CD4-positive, alpha-beta T cell (primary cell): ENCODE measurements around the gene FAM81B. TPM values are rescaled to one million over a fixed set of nuclear protein-coding genes. Genes with fewer than 3 reads are reported as not detected.

ENCODE experiments used
- ATAC-seq: fragments of 200-7000 bp; cut with Tn5 transposase; one replicate; pipeline ENCODE4 v1.10.0; 2022; ENCODE audit warnings: mild to moderate bottlenecking; ENCODE audit not compliant: poor library complexity
- CTCF ChIA-PET: fragments of 350-600 bp; sonication (Branson Sonifier 250); formaldehyde crosslinking; loops from one replicate; lab custom pipeline; 2021; ENCODE audit warnings: antibody characterized with exemption, inconsistent platforms; lab: Charles Lee
- POLR2A ChIA-PET: fragments of 350-600 bp; sonication (Branson Sonifier 250); formaldehyde crosslinking; loops from one replicate; lab custom pipeline; 2021; ENCODE audit warnings: antibody characterized with exemption, inconsistent platforms; lab: Charles Lee
- DNase-seq, 14 experiments: peaks; one replicate each; pipeline ENCODE4 v3.0.0-alpha.2; 2013 to 2020; ENCODE audit warnings: mixed read lengths in 2 of 14
- H3K27ac ChIP-seq, 2 donors: one replicate each; pipeline versions ENCODE4 v1.5.1 to v1.7.0; 2013; ENCODE audit warnings: low read length in 2 of 2, low read depth in 1 of 2, mild to moderate bottlenecking in 1 of 2
- H3K27me3 ChIP-seq, 2 experiments: 1 replicate in 1 of 2; 2 replicates in 1 of 2; pipeline versions ENCODE4 v1.6.1 to v1.7.0; 2013; ENCODE audit warnings: low read length in 2 of 2, control low read depth in 1 of 2, mild to moderate bottlenecking in 1 of 2, moderate library complexity in 1 of 2; ENCODE audit not compliant: insufficient read depth in 2 of 2, control insufficient read depth in 1 of 2
- H3K36me3 ChIP-seq: one replicate; pipeline ENCODE4 v1.6.1; 2013; ENCODE audit warnings: low read length, control low read depth; ENCODE audit not compliant: insufficient read depth
- H3K4me1 ChIP-seq: one replicate; pipeline ENCODE4 v1.6.1; 2013; ENCODE audit warnings: low read length, control low read depth; ENCODE audit not compliant: insufficient read depth
- H3K4me3 ChIP-seq: one replicate; pipeline ENCODE4 v1.5.1; 2013; ENCODE audit warnings: mild to moderate bottlenecking, low read length, moderate library complexity
- H3K9me3 ChIP-seq, 2 experiments: 1 replicate in 1 of 2; 2 replicates in 1 of 2; pipeline versions ENCODE4 v1.6.1 to v1.7.0; 2013; ENCODE audit warnings: low read length in 2 of 2, mild to moderate bottlenecking in 2 of 2, control low read depth in 1 of 2, moderate library complexity in 1 of 2; ENCODE audit not compliant: control insufficient read depth in 1 of 2, insufficient read depth in 1 of 2
- H3K27ac Mint-ChIP-seq: one replicate; pipeline ENCODE4 v1.8.0; 2020; ENCODE audit warnings: mixed read lengths
- H3K27me3 Mint-ChIP-seq: one replicate; pipeline ENCODE4 v1.8.0; 2021; ENCODE audit warnings: mixed read lengths
- H3K36me3 Mint-ChIP-seq: one replicate; pipeline ENCODE4 v1.8.0; 2021; ENCODE audit warnings: low read depth, mixed read lengths
- H3K4me1 Mint-ChIP-seq: one replicate; pipeline ENCODE4 v1.8.0; 2021; ENCODE audit warnings: low read depth, mixed read lengths
- H3K4me3 Mint-ChIP-seq: one replicate; pipeline ENCODE4 v1.8.0; 2020; ENCODE audit warnings: mild to moderate bottlenecking, mixed read lengths
- H3K9me3 Mint-ChIP-seq: one replicate; pipeline ENCODE4 v1.8.0; 2020; ENCODE audit warnings: mixed read lengths
- intact Hi-C, 2 experiments: fragments of 100-400 bp; cut with DNase I in 1 of 2; cut with micrococcal nuclease in 1 of 2; formaldehyde crosslinking; loops; one replicate each; pipeline versions ENCODE4 v1.15.1 to v1.9.0; 2023 to 2025; cut with DNase I, micrococcal nuclease
- total RNA-seq, 174 experiments: library from RNA in 2 of 174; stranded (reverse) in 2 of 174; gene quantifications; one replicate each; pipeline ENCODE4 v1.2.3 and lab custom pipeline; 2021 to 2026
- TF ChIP-seq, protein P1 (sequence below): fragments of 200-600 bp; IDR thresholded peaks from one replicate; pipeline ENCODE4 v1.8.0; 2022; ENCODE audit warnings: antibody characterized with exemption, mild to moderate bottlenecking

Gene FAM81B
- total RNA-seq, 2 experiments from 2014 or later, result not detected

DNA sequence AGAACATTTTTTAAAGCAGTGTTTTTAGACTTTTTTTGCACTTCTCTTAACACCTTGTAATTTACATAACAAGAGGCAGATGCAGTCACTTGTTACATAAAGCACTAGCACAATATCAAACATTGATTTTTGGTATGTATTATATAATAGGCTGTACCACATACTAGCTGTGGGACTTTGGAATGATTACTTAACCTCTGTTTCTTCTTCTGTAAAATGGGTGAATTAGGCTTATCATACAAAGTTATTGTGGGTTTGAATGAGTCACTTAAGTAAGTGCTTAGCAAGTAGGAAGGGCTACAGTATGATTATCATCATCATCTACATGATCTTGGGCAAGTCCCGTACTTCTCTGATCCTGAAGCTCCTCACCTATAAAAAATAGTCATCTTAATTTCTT is 2.1 kb downstream of the FAM81B start:
- intact Hi-C loops, result no loop called here
- H3K4me1 Mint-ChIP-seq, result no peaks in the 10 kb centered on the region
- Histone ChIP-seq H3K4me3 (no peak overlapping the region), H3K9me3 (no peaks in the 10 kb centered on the region), H3K4me1 (no peaks in the 10 kb centered on the region), H3K27me3 (no peaks in the 10 kb centered on the region), H3K27ac (no peak overlapping the region), H3K36me3 (no peaks in the 10 kb centered on the region)
- ChIA-PET POLR2A (no interaction called here), CTCF (no interaction called here)
- peaks cover 15% of the 10 kb centered on the region for H3K27me3 Mint-ChIP-seq
- ATAC-seq (no peak), DNase-seq (no peak)
- no peaks in the 10 kb centered on the region for H3K36me3 Mint-ChIP-seq
- H3K4me3 Mint-ChIP-seq, result no peak overlapping the region
- H3K9me3 Mint-ChIP-seq, result no peaks in the 10 kb centered on the region
- TF ChIP-seq, protein P1, sequence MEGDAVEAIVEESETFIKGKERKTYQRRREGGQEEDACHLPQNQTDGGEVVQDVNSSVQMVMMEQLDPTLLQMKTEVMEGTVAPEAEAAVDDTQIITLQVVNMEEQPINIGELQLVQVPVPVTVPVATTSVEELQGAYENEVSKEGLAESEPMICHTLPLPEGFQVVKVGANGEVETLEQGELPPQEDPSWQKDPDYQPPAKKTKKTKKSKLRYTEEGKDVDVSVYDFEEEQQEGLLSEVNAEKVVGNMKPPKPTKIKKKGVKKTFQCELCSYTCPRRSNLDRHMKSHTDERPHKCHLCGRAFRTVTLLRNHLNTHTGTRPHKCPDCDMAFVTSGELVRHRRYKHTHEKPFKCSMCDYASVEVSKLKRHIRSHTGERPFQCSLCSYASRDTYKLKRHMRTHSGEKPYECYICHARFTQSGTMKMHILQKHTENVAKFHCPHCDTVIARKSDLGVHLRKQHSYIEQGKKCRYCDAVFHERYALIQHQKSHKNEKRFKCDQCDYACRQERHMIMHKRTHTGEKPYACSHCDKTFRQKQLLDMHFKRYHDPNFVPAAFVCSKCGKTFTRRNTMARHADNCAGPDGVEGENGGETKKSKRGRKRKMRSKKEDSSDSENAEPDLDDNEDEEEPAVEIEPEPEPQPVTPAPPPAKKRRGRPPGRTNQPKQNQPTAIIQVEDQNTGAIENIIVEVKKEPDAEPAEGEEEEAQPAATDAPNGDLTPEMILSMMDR, result no peak
- H3K27ac Mint-ChIP-seq, result no peak overlapping the region

DNA sequence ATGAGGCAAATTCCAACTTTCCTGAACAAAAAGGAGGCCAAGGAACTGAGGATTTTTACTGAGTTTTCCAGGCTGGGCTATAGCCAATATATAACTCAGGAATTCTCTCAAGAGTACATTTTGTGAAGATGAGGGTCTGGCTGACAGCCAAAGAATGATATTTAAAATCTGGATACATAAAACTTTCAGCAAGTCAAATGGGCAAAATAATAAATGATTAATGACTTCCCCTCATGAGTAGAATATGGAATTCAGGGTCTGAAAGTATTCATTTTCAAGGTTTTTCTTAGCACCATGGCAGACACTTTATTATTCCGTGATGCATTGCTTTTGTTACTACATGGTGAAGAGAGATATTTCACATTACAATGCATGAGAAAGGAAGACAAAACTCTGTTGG is 7.8 kb downstream of the FAM81B start:
- Mint-ChIP-seq H3K9me3 (no peaks in the 10 kb centered on the region), H3K36me3 (no peaks in the 10 kb centered on the region), H3K27me3 (peaks cover 5% of the 10 kb centered on the region), H3K27ac (no peak overlapping the region), H3K4me1 (no peaks in the 10 kb centered on the region), H3K4me3 (no peak overlapping the region)
- Histone ChIP-seq H3K9me3 (no peaks in the 10 kb centered on the region), H3K4me1 (no peaks in the 10 kb centered on the region), H3K27ac (no peak overlapping the region), H3K36me3 (no peaks in the 10 kb centered on the region), H3K27me3 (no peaks in the 10 kb centered on the region), H3K4me3 (no peak overlapping the region)
- ChIA-PET CTCF (no interaction called here), POLR2A (no interaction called here)
- no peak for ATAC-seq
- DNase-seq, result no peak
- intact Hi-C loops, result no loop called here
- TF ChIP-seq, protein P1, result no peak

DNA sequence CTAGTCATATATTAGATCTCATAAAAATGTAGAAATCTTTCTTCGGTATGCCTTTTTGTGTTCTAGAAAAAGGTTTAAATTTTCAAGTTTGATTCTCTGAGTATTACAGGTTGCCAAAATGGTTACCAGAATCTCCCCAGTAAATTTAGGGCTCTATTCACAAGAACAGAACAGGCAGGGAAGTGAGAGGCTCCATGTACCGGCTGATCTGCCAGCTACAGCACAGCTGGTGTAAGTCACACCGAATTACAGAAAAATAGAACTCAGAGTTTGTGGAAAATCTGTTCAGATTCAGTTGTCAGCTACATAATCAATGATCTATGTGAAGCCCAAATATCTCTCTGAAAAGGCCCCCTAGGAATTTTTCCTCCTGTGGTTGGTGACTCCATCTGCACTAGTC is 10.5 kb downstream of the FAM81B start:
- ChIA-PET POLR2A (no interaction called here), CTCF (interaction anchor here (1.1 kb wide), 1 partner anchor 16 kb away, joined by 3 read pairs; no protein-coding TSS in a partner anchor)
- no peak overlapping the region for H3K27ac Mint-ChIP-seq
- no peaks in the 10 kb centered on the region for H3K36me3 ChIP-seq
- no peak overlapping the region for H3K27ac ChIP-seq
- TF ChIP-seq, protein P1, result no peak
- H3K4me1 ChIP-seq, result no peaks in the 10 kb centered on the region
- H3K9me3 Mint-ChIP-seq, result no peaks in the 10 kb centered on the region
- no peak for ATAC-seq
- no peaks in the 10 kb centered on the region for H3K27me3 Mint-ChIP-seq
- no peaks in the 10 kb centered on the region for H3K9me3 ChIP-seq
- intact Hi-C loops, result no loop called here
- DNase-seq, result no peak
- no peak overlapping the region for H3K4me3 ChIP-seq
- no peak overlapping the region for H3K4me3 Mint-ChIP-seq
- H3K4me1 Mint-ChIP-seq, result no peaks in the 10 kb centered on the region
- no peaks in the 10 kb centered on the region for H3K36me3 Mint-ChIP-seq
- peaks cover 0 to 6% of the 10 kb centered on the region in 2 experiments for H3K27me3 ChIP-seq
